ENCODE measurements around the gene PRKRIP1. TPM values are rescaled to one million over a fixed set of nuclear protein-coding genes. Genes with fewer than 3 reads are reported as not detected.

PRKRIP1 gene
- total and polyA plus RNA-seq, 4 donors = 5.4 to 15.8 (median 7.1) TPM

- H3K36me3 ChIP-seq (ENCODE audit: control insufficient read depth in 4 of 4, insufficient read depth in 3 of 4, low read depth in 1 of 4, low read length in 3 of 4) = peaks cover 5 to 65% (median 29%) of the 10 kb centered on the region in 4 donors
- TF ChIP-seq, protein P1, sequence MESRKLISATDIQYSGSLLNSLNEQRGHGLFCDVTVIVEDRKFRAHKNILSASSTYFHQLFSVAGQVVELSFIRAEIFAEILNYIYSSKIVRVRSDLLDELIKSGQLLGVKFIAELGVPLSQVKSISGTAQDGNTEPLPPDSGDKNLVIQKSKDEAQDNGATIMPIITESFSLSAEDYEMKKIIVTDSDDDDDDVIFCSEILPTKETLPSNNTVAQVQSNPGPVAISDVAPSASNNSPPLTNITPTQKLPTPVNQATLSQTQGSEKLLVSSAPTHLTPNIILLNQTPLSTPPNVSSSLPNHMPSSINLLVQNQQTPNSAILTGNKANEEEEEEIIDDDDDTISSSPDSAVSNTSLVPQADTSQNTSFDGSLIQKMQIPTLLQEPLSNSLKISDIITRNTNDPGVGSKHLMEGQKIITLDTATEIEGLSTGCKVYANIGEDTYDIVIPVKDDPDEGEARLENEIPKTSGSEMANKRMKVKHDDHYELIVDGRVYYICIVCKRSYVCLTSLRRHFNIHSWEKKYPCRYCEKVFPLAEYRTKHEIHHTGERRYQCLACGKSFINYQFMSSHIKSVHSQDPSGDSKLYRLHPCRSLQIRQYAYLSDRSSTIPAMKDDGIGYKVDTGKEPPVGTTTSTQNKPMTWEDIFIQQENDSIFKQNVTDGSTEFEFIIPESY (IDR thresholded peaks at IDR 0.05) = no peak
- TF ChIP-seq HNF4A (conservative IDR thresholded peaks at IDR 0.05) (no peak), YY1 (IDR thresholded peaks at IDR 0.05) (no peak), JUND (IDR thresholded peaks at IDR 0.05) (no peak), TAF1 (conservative IDR thresholded peaks at IDR 0.05) (no peak), RXRA (IDR thresholded peaks at IDR 0.05) (no peak), RAD21 (IDR thresholded peaks at IDR 0.05) (no peak), ATF3 (IDR thresholded peaks at IDR 0.05) (no peak), FOXA2 (IDR thresholded peaks at IDR 0.05) (no peak), SP1 (IDR thresholded peaks at IDR 0.05) (no peak), HNF4G (IDR thresholded peaks at IDR 0.05) (no peak), GABPA (IDR thresholded peaks at IDR 0.05 in 1 of 2, conservative IDR thresholded peaks at IDR 0.05 in 1 of 2) (no peak), FOXA1 (IDR thresholded peaks at IDR 0.05) (no peak), EGR1 (IDR thresholded peaks at IDR 0.05; ENCODE audit: low read depth in 2 of 2) (no peak), MAX (IDR thresholded peaks at IDR 0.05) (no peak), REST (IDR thresholded peaks at IDR 0.05) (no peak), NR2F2 (IDR thresholded peaks at IDR 0.05) (no peak)
- TF ChIP-seq, protein P2, sequence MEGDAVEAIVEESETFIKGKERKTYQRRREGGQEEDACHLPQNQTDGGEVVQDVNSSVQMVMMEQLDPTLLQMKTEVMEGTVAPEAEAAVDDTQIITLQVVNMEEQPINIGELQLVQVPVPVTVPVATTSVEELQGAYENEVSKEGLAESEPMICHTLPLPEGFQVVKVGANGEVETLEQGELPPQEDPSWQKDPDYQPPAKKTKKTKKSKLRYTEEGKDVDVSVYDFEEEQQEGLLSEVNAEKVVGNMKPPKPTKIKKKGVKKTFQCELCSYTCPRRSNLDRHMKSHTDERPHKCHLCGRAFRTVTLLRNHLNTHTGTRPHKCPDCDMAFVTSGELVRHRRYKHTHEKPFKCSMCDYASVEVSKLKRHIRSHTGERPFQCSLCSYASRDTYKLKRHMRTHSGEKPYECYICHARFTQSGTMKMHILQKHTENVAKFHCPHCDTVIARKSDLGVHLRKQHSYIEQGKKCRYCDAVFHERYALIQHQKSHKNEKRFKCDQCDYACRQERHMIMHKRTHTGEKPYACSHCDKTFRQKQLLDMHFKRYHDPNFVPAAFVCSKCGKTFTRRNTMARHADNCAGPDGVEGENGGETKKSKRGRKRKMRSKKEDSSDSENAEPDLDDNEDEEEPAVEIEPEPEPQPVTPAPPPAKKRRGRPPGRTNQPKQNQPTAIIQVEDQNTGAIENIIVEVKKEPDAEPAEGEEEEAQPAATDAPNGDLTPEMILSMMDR (IDR thresholded peaks at IDR 0.05; ENCODE audit: low read depth, low read length, missing input control) = no peak
- DNase-seq (ENCODE audit: low spot score) = no peak
- no peaks in the 10 kb centered on the region for H3K27me3 ChIP-seq (ENCODE audit: control insufficient read depth in 4 of 4, insufficient read depth in 4 of 4, low read length in 3 of 4)
- H3K9me3 ChIP-seq (ENCODE audit: control insufficient read depth in 4 of 4, low read length in 3 of 4) = no peaks in the 10 kb centered on the region
- no peak overlapping the region for H3K27ac ChIP-seq (ENCODE audit: low read depth in 1 of 2, low read length in 2 of 2)
- H3K4me1 ChIP-seq (ENCODE audit: control insufficient read depth in 4 of 4, insufficient read depth in 4 of 4, low read length in 3 of 4) = no peaks in the 10 kb centered on the region
- H3K9ac ChIP-seq (ENCODE audit: low read depth in 1 of 2, low read length in 2 of 2) = no peak overlapping the region
- 97% methylated on average over 4 of the region's 4 CpGs for WGBS
- H3K4me3 ChIP-seq (ENCODE audit: low read depth in 1 of 3, low read length in 3 of 3) = no peak overlapping the region
Observed at GRCh38 chr7:102409340-102409739, 13.2 kb downstream of the PRKRIP1 start.

Measured in liver (tissue), 9 donors.